HG03108 (cell line): ENCODE data around the gene PCDHA1.
"Not testable (repeated sequence)": the region's sequence is repeated elsewhere in the genome, so short reads cannot be mapped to it uniquely, and the experiment has no call there.

Experiments used
- ATAC-seq: cut with Tn5 transposase; IDR thresholded peaks from one replicate; pipeline ENCODE4 v1.9.1; 2021; ENCODE audit warnings: moderate library complexity; ENCODE audit not compliant: unreplicated experiment

The PCDHA1 gene

DNA sequence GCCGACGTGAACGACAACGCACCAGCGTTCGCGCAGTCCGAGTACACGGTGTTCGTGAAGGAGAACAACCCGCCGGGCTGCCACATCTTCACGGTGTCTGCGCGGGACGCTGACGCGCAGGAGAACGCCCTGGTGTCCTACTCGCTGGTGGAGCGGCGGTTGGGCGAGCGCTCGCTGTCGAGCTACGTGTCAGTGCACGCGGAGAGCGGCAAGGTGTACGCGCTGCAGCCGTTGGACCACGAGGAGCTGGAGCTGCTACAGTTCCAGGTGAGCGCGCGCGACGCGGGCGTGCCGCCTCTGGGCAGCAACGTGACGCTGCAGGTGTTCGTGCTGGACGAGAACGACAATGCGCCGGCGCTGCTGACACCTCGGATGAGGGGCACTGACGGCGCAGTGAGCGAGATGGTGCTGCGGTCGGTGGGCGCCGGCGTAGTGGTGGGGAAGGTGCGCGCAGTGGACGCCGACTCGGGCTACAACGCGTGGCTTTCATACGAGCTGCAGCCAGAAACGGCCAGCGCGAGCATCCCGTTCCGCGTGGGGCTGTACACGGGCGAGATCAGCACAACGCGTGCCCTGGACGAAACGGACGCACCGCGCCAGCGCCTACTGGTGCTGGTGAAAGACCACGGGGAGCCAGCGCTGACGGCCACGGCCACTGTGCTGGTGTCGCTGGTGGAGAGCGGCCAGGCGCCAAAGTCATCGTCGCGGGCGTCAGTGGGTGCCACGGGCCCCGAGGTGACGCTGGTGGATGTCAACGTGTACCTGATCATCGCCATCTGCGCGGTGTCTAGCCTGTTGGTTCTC, 64.1 kb downstream of the PCDHA1 start:
- ATAC-seq: not testable (repeated sequence)

GRCh38 chr5:140855772-140856674, 70.1 kb downstream of the PCDHA1 start, which contains the start of gene PCDHA10:
Gene PCDHA10 (plus strand): TSS chr5:140855897. CDS start chr5:140856049, 152 bp downstream.
- ATAC-seq: no peak

GRCh38 chr5:140857177-140857986, 71.4 kb downstream of the PCDHA1 start:
- ATAC-seq: no peak

GRCh38 chr5:140857987-140858240, 72.0 kb downstream of the PCDHA1 start:
- ATAC-seq: no peak

DNA sequence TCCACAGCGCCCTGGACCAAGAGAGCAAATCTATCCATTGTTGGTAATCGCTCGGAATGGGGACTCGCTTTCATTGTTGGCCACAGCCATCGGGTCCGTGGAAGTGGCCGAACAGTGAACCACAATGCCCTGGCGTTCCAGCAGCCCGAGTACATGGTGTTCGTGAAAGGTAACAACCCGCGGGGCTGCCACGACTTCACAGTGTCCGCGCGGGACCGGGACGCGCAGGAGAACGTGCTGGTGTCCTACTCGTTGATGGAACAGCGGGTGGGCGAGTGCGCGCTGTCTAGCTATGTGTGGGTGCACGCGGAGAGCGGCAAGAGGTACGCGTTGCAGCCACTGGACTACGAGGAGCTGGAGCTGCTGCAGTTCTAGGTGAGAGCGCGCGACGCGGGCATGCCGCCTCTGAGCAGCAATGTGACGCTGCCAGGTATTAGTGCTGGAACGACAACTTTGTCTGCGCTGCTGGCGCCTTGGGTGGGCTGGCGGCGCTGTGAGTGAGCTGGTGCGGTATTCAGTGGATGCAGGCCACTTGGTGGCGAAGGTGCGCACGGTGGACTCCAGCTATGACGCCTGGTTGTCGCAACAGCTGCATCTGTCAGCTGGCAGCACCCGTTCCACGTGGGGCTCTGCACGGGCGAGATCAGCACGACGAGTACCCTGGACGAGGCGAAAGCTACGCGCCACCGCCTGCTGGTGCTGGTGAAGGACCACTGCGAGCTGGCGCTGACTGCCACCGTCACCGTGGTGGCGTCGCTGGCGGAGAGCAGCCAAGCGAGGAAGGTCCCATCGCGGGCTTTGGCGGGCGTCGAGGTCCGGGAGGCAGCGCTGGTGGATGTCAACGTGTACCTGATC, 76.7 kb downstream of the PCDHA1 start:
- no peak for ATAC-seq

DNA sequence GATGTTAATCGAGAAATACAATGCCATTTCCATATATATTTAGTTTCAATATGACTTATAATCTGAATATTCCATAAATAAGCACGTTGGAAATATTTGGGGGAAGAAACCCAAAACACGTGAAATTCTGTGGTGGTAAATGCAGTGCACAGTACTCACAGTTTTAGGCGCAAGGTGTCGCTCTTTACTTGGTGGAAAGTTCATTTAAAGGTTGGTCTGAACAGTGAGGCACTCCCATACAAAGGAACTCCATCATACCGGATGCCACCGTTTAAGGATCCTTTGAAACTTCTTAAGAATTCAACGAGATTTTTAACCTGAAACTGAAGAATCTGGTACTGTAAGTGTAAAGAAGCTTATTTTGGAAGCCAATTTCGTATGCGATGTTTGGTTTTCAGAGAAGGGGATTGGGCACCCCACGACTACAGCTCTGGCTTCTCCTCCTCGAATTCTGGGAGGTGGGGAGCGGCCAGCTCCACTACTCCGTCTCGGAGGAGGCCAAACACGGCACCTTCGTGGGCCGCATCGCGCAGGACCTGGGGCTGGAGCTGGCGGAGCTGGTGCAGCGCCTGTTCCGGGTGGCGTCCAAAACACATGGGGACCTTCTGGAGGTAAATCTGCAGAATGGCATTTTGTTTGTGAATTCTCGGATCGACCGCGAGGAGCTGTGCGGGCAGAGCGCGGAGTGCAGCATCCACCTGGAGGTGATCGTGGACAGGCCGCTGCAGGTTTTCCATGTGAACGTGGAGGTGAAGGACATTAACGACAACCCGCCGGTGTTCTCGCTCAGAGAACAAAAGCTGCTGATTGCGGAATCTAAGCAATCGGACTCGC, 83.0 kb downstream of the PCDHA1 start, which contains the start of gene PCDHA11:
TSS of gene PCDHA11 (plus strand) at position 237 of the 834 bp plus-strand sequence. CDS start at position 384, 147 bp downstream.
- ATAC-seq: no peak

DNA sequence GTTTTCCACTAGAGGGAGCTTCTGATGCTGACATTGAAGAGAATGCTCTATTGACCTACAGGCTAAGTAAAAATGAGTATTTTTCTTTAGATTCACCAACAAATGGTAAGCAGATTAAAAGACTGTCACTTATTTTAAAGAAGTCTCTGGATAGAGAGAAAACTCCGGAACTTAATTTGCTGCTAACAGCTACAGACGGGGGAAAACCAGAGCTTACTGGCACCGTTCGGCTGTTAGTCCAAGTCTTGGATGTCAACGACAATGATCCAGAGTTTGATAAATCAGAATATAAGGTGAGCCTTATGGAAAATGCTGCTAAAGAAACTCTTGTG, 83.6 kb downstream of the PCDHA1 start:
- no peak for ATAC-seq

DNA sequence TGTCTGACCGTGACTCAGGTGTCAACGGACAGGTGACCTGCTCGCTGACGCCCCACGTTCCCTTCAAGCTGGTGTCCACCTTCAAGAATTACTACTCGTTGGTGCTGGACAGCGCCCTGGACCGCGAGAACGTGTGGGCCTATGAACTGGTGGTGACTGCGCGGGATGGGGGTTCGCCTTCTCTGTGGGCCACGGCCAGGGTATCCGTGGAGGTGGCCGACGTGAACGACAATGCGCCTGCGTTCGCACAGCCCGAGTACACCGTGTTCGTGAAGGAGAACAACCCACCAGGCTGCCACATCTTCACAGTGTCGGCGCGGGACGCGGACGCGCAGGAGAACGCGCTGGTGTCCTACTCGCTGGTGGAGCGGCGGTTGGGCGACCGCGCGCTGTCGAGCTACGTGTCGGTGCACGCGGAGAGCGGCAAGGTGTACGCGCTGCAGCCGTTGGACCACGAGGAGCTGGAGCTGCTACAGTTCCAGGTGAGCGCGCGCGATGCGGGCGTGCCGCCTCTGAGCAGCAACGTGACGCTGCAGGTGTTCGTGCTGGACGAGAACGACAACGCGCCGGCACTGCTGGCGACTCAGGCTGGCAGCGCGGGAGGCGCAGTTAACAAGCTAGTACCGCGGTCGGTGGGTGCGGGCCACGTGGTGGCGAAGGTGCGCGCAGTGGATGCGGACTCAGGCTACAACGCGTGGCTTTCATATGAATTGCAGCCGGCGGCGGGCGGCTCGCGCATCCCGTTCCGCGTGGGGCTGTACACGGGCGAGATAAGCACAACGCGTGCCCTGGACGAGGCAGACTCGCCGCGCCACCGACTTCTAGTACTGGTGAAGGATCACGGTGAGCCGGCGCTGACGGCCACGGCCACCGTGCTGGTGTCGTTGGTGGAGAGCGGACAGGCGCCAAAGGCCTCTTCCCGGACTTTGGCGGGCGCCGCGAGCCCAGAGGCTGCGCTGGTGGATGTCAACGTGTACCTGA, 84.6 kb downstream of the PCDHA1 start:
- no peak for ATAC-seq

- ATAC-seq: no peak
Observed at GRCh38 chr5:140875085-140876065, 89.4 kb downstream of the PCDHA1 start, which contains the start of gene PCDHA12. Gene PCDHA12 (plus strand): TSS chr5:140875308. CDS start chr5:140875473, 165 bp downstream.

DNA sequence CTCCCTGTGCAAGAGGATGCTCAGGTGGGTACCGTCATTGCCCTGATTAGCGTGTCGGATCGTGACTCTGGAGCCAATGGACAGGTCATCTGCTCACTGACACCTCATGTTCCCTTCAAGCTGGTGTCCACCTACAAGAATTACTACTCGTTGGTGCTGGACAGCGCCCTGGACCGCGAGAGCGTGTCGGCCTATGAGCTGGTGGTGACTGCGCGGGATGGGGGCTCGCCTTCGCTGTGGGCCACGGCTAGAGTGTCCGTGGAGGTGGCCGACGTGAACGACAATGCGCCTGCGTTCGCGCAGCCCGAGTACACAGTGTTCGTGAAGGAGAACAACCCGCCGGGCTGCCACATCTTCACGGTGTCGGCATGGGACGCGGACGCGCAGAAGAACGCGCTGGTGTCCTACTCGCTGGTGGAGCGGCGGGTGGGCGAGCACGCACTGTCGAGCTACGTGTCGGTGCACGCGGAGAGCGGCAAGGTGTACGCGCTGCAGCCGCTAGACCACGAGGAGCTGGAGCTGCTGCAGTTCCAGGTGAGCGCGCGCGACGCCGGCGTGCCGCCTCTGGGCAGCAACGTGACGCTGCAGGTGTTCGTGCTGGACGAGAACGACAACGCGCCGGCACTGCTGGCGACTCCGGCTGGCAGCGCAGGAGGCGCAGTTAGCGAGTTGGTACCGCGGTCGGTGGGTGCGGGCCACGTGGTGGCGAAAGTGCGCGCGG, 90.8 kb downstream of the PCDHA1 start:
- ATAC-seq: not testable (repeated sequence)

GRCh38 chr5:140877262-140877581, 91.3 kb downstream of the PCDHA1 start:
- ATAC-seq: no peak

- ATAC-seq: no peak
Observed at GRCh38 chr5:140881889-140882590, 96.1 kb downstream of the PCDHA1 start, which contains the start of gene PCDHA13. Gene PCDHA13 (plus strand): TSS chr5:140882124. CDS start chr5:140882269, 145 bp downstream.

DNA sequence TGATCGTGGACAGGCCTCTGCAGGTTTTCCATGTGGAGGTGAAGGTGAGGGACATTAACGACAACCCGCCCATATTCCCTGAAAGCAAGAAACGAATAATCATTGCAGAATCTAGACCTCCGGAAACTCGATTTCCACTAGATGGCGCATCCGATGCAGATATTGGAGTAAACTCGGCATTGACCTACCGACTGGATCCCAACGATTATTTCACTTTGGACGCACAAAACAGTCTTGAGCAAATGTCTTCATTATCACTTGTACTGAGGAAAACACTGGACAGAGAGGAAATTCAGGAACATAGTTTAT, 96.6 kb downstream of the PCDHA1 start:
- ATAC-seq: no peak

- no peak for ATAC-seq
Observed at GRCh38 chr5:140883373-140883772, 97.4 kb downstream of the PCDHA1 start.

DNA sequence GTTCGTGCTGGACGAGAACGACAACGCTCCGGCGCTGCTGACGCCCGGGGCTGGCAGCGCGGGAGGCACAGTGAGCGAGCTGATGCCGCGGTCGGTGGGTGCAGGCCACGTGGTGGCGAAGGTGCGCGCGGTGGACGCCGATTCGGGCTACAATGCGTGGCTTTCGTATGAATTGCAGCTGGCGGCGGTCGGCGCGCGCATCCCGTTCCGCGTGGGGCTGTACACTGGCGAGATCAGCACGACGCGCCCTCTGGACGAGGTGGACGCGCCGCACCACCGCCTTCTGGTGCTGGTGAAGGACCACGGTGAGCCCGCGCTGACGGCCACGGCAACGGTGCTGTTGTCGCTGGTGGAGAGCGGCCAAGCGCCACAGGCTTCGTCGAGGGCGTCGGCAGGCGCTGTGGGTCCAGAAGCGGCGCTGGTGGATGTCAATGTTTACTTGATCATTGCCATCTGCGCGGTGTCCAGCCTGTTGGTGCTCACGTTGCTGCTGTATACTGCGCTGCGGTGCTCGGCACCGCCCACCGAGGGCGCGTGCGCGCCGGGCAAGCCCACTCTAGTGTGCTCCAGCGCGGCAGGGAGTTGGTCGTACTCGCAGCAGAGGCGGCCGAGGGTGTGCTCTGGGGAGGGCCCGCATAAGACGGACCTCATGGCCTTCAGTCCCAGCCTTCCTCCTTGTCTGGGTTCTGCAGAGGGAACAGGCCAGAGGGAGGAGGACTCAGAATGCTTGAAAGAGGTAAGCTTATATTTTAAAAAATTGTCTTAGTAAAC, 98.2 kb downstream of the PCDHA1 start:
- no peak for ATAC-seq
